Stimulated activated CD8-positive, alpha-beta memory T cell treated with anti-CD3 and anti-CD28 coated beads, Interleukin-7, amount 100 ng/mL, for 1 hour (primary cell): ENCODE measurements around the gene DIP2C.
"Not testable (repeated sequence)": the region's sequence is repeated elsewhere in the genome, so short reads cannot be mapped to it uniquely, and the experiment has no call there.

Experiments used
- DNase-seq, 2 donors: peaks; one replicate each; pipeline ENCODE4 v3.0.0-alpha.2; 2020; ENCODE audit warnings: low read depth in 2 of 2

DIP2C gene

DNA sequence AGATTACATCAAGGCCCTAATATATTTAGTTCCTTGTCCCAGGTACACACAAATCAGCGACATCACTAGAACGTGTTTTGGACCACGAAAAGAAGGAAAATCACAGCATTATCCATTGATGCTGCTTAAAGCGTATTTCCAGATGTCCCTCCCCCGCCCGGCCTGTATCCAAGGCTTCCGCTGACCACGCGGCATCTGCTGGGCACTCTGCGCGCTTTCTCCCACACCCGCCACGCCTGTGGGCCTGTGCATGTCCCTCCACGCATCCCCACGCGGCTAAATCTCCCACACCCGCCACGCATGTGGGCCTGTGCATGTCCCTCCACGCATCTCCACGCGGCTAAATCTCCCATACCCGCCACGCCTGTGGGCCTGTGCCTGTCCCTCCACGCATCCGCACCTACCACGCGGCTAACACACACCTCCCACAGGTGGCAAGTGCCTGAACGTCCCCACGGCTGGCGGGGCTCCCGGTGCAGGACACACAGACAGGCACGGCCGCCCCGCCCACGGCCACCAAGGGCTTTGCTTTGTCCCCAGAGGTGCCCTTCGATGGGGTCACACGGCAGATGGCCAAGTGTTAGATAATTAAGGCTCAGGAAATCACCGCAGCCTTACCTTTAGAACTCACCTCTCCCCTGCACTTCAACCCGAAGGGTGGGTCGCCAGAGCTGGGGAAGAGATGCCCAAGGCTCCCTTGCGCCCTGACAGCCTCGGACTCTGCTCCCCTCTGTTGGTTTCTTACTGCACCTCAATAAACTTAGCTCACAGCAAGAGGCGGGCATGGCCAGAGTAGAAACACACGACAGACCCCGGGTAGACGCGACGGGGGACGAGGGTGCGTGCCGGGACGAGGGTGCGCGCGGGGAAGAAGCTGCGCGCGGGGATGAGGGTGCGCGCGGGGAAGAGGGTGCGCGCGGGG lies 49.5 kb downstream of the DIP2C start:
- DNase-seq, result no peak

DNA sequence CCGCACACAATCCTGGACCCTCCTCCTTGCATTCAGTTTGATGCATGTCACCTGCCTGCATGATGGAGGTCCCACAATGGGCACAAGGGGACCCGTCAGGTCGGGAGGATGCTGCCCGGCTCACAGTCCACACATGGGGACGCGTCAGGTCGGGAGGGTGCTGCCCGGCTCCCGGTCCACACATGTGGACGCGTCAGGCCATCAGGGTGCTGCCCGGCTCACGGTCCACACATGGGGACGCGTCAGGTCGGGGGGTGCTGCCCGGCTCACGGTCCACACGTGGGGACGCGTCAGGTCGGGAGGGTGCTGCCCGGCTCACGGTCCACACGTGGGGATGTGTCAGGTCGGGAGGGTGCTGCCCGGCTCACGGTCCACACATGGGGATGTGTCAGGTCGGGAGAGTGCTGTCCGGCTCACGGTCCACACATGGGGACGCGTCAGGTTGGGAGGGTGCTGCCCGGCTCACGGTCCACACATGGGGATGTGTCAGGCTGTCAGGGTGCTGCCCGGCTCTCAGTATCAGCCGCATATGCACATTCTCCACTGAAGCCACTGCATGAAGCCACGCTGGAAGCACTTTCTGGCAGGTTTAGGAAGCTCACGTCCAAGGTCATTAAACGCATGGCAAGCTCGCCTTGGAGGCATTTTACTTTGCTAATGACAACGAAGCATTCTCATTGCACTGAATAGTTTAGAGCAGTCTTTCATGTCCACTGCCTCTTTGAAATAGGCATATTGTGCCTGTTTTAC lies 50.3 kb downstream of the DIP2C start:
- no peak for DNase-seq

DNA sequence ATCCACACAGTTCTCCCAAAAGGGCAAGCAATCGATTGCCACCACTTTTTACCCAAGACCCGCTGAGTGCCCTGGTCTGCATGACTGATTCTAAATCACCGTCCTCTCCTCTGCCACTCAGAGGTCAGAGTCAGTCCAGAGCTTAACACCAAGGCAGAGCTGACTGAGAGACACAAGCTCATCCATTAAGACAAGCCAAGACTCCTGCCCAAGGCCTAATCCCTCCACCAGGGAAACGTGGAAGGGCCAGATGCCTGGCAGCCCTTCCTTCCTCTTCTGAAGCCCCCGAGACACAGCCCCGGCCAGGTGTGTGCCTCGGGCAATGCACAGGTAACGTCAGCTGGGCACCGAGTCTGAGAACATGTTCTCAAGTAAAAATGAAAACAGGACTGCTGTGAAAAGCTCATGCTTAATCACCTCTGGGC lies 51.7 kb downstream of the DIP2C start:
- no peak for DNase-seq

DNA sequence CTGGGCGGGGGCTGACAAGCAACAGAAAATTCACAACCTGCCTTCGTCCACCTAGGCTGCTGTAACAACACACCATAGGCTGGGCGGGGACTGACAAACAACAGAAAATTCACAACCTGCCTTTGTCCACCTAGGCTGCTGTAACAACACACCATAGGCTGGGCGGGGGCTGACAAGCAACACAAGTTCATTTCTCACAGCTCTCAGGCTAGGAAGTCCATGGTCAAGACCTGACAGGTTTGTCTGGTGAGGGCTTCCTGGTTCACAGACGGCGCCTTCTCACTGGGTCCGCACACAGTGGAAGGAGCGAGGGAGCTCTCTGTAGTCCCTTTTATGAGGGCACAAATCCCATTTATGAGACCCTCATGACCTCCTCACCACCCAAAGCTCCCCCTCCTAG lies 52.2 kb downstream of the DIP2C start:
- no peak for DNase-seq

DNA sequence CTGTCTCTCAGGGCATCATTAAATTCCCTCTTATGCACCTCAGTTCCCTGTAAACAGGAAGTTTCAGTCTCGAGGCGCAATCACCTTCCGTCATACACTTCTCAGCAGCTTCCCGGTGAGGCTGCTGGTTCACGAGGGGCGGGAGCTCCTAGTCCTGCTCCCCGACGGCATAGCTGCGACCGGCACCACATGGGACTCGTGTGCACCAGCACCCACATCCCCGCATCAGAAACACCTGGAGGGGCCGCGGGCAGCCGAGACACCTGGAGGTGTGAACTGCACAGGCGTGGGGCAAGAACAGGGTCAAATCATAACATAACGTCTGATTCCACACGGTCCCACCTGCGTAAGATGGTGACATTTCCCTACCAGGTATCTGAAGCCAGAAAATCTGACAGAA lies 52.7 kb downstream of the DIP2C start:
- no peak for DNase-seq

DNA sequence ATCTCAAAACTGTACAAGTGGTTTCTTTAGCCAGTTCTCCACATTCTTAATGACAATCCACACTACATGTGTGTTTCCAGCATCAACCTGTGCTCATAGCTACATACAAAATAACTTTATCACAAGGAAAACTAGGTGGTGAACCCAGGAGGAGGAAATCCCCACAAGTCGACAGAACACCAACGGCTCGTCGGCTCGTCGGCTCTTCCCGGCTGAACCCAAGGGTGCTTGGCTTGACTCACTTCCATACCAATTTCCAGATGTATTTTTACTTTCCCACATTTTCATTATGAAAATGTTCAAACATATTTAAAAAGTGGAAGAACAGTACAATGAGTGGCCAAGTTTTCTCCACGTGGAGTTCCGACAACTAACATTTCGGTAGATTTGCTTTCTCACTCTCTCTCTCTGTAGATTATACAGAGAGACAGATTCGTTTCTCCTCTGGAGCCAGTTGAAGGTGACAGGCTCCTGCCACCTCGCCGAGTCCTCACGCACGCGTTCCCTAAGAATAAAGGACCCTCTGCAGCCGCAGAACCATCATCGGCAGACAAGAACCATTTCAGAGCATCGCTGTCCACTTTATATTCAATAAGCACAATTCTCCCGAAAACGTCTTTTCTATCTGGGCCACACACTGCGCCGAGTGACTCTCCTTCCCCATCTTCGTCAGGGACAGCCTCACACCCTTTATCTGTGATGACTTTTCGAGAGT lies 53.3 kb downstream of the DIP2C start:
- no peak for DNase-seq

DNA sequence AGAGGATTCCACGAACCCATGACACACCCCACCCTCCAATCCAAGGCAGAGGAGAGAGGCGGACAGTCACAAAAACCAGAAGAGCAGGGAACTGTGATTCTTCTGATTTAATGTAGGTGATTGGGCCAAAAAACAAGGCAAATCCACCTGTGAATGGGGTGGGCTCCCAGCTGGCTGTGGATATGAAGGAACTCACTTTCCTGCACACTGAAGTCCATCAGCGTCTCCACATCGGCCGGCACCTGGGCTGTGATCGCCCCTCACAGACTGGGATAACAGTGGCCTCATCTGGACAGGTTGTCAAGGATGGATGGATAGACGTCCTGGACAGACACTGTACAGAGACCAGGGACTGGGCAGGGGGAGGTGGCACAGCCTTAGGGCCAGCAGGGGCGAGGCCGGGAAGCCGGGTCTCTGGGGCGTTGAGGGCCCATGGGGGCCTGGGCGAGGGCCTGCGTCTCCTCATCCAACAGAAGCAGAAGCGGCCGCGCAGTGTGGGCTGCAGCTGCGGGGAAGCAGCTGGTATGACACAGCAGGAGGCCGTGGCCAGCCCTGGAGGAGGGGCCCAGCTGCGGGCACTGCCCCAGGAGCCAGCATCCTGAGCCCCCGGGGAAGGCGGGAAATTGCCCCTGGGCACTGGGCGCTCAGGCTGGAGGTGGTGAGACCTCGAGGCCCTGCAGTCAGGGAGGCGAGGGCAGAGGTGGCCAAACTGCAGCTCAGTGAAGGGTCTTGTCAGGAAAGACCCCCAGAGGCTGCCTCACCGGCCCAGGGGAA lies 54.2 kb downstream of the DIP2C start:
- DNase-seq, result no peak

DNA sequence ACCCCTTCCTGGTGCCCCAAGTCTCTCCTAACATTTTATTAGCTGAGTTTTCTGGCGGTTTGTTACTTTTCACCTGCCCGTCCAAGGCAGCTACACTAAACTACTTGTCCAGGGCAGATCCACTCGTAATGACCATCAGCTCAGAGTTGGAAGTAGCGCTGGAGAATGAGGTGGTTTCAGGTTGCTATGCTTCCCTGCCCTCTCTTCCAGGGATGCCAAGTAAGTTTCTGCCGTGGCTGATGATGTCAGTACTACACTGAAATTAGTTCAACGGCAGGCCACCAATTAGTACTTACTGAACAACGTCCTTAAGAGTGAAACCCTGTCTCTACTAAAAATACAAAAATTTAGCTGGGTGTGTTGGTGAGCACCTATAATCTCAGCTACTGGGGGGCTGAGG lies 55.2 kb downstream of the DIP2C start:
- DNase-seq, result no peak

DNA sequence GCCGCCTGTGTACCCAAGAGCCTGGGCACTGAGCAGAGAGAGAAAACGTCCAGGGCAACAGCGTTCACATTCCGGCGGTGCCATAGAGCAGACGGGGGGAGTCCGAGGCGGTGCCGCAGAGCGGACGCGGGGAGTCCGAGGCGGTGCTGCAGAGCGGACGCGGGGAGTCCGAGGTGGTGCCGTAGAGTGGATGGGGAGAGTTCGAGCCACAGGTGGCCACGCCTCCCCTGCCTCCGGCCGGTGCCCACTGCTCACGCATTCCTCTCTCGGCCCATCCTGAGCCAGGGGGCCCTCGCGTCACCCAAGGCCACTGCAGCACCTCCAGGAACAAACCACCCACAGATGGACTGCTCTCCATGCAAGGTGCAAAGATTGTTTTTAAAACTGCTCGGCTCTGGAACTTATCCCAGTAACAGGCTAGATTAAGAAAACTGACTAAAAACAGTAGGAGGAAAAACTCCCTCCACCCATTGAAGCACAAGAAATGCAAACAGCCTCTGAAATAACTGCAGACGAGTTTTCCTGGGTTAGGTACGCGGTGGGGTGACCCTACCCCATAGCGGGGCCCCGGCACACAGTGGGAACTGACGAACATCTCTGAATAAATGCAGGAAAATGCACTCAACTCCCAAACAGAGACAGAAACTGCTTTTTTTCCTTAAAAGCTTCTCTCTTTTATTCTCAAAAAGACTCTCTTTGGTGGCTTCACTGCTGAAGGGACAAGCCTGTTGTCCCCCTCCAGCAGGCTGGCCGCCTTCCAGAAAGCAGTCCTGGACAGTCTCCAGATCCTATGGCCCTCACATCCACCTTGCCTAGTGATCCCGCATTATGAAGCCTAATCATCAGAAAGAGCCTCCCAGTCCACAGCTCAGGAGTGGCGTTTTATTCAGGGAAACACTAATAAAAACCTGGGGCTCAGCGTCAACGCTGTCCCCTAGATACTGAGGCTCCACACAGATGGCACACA lies 55.9 kb downstream of the DIP2C start:
- no peak for DNase-seq

DNA sequence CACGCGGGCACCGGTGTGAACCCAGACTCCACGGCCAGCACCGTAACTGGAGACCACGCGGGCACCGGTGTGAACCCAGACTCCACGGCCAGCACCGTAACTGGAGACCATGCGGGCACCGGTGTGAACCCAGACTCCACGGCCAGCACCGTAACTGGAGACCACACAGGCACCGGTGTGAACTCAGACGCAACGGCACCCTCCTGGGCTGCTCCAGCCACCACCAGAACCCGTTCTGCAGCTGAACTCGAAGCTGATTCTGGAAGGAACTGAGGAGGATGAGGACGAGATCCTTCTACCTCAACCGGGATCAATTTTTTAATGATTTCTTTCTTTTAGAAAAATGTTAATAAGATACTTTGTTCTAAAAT lies 56.7 kb downstream of the DIP2C start:
- DNase-seq, result not testable (repeated sequence)

DNA sequence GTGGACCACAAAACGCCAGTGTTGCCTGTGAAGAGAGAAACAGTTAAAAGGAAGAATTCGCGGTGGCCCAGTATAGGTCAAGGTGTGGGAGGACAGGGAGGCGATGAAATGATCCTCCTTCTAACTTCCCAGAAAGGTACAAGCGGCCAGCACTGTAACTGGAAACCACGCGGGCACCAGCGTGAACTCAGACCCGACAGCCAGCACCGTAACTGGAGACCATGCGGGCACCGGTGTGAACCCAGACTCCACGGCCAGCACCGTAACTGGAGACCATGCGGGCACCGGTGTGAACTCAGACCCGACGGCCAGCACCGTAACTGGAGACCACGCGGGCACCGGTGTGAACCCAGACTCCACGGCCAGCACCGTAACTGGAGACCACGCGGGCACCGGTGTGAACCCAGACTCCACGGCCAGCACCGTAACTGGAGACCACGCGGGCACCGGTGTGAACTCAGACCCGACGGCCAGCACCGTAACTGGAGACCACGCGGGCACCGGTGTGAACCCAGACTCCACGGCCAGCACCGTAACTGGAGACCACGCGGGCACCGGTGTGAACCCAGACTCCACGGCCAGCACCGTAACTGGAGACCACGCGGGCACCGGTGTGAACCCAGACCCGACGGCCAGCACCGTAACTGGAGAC lies 57.2 kb downstream of the DIP2C start:
- DNase-seq, result not testable (repeated sequence)

DNA sequence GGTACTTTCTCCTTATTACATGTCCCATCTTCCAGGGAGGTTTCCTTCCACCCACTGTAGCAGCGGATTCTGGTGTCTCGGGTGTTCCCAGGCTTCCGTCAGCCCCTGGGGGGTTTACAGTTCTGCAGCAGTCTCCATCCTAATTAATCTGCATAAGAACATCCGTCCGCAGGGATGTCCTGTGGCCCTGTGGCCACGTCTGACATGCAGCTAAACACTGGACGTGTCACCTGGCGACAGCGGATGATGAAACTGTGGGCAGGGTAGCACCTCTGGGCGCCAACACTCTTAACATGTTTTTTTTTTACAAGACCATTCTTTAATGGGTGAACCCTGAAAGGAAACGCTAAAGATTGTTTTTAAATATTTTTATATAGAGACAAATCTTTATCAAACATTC lies 58.2 kb downstream of the DIP2C start:
- no peak for DNase-seq

DNA sequence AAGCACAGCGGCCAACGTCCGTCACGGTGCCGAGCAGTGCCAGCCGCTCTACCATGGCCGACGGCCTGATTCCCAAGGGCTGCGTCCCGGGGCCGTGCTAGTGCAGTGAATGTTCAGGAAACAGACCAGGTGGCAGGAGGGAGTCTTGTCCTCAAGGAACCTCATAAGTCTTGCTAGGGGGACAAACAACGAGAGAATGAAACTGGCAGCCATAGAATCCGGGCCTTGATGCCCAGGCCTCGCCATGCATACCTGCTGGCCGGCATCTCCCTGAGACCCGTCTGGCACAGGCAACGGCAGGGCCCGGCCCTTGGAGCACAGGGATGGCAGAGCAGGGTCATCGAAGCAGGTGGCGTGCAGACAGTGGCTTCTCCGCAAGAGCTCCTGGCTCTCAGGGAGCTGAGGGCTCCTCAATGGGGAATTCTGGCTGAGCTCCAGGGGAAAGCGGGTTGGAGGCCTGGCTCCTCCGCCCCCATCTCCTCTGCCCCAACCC lies 58.8 kb downstream of the DIP2C start:
- DNase-seq, result no peak

DNA sequence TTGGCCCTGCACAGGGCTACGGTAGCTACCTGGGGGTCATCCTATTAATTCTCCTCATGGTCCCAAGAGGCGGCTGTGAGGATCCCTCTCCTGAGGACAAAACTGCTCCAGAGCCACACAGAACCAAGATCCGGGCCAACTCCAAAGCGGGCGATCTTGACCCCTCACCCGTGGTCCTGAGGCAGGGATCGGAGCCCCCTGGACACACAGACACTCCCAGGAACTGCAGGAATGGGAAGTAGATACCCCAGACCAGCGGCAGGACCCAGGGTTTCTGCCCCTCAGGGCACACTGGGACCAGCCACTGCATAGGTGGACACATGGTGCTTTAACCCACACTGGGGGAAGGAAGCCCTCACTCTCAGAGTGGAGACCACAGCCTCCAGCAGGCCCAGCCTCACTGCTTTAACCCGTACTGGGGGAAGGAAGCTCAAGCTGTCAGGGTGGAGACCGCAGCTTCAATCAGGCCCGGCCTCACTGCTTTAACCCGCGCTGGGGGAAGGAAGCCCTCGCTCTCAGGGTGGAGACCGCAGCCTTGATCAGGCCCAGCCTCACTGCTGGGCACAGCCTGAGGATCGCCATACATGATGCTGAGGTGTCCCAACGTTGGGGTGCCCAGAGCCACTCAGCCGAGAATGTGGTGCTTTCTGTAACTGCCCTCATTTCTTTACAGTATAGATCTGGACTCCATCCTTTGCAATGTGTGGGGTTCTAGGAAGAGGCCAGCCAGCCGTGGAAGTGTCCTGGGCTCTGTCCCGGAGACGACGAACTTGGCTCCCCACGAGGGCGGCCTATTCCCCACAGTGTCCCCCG lies 60.1 kb downstream of the DIP2C start:
- DNase-seq, result no peak

DNA sequence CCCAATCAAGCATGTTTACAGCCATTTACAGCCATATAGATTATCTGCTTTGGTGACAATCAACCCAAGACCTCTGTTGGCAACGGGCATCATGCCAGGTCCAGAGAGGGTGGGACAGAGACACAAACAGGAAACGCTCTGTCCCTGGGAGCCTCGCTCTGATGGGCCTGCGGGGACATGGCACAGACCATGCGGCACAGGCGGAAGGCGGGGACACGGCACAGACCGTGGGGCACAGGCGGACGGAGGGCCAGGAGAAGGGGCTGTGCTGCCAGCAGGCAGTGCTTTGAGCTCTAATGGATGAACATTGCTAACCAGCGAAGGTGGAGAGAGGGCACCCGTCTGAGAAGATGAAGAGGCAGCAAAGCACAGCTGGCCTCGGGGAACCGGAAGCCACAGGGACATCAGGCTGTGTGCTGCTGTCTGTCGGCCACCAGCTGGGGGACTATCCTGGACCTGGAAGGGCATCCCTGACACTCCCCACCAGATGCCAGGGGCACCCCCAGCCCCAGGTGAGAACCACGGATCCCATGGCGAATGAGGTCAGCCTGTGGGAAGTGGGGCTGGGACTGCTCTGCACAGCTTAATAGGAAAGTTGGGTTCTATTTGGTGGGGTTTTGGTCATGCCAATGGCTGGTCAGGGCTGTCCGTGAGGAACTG lies 61.0 kb downstream of the DIP2C start:
- no peak for DNase-seq

DNA sequence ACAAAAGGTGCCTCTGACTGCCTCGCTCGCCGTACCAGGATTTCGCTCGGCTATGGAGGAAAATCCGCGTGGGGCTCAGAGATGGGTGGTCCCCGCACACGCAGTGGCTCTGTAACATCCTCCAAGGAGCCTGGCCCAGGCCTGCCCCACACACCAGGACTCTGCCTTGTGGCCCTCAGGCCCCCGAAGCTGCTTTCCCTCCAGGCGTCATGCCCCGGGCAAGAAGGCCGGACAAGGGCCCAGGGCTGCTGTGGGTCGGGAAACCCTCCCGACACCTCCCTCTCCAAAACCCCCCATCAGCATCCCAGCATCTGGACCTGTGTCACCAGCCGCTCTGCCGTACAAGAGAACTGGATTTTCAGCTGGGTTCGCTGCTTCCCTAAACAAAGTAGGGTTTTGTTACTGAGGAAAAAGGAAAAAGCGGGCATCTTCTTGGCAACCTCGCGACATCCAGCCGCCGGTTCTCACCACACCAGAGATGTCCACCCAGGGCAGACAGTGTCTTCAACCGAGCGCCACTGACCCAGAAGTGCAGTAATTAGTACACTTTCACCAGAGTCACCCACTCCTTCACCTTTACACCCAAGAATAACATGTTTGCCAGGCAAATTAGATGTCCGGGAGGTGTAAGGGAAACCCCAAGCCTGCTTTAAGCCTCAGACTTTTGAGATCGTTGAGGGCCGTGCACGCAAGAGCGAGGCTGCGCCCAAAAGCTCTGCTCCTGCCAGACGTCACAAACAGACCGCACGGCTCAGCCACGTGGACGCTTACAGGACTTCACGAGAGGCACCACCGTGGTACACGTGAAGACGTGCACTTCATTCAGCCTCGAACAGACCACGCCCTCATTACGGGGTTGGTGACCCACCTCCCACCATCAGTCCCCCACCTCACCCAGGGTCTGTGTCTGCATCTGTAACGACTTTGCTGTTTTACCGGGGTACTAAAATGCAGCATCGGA lies 62.2 kb downstream of the DIP2C start:
- DNase-seq, result no peak
